GM12875 (cell line): Measurements from ENCODE around the gene C4orf36.

ENCODE experiments used
- H3K4me3 ChIP-seq: one replicate; pipeline ENCODE4 v1.5.1; 2011; ENCODE audit warnings: low read depth, low read length, control low read depth
- CTCF ChIP-seq: IDR thresholded peaks from 2 replicates; pipeline ENCODE4 v1.5.1; 2011; ENCODE audit warnings: low read depth, mild to moderate bottlenecking, control low read depth, inconsistent platforms, low read length, moderate library complexity, borderline replicate concordance; ENCODE audit not compliant: insufficient read depth

C4orf36 gene

GRCh38 chr4:86853209-86853608 is 39.0 kb downstream of the C4orf36 start:
- no peak overlapping the region for H3K4me3 ChIP-seq
- no peak for TF ChIP-seq CTCF

- TF ChIP-seq CTCF = no peak
- H3K4me3 ChIP-seq = no peak within 1 kb of the TSS
Observed at GRCh38 chr4:86848732-86849619, 43.2 kb downstream of the C4orf36 start, which contains the start of gene SLC10A6. Gene SLC10A6 (minus strand): TSS chr4:86849384. CDS start chr4:86849115, 269 bp downstream.

GRCh38 chr4:86848136-86848535 is 44.1 kb downstream of the C4orf36 start:
- no peak overlapping the region for H3K4me3 ChIP-seq
- no peak for TF ChIP-seq CTCF

GRCh38 chr4:86847571-86847970 is 44.7 kb downstream of the C4orf36 start:
- no peak overlapping the region for H3K4me3 ChIP-seq
- TF ChIP-seq CTCF = no peak

- no peak for TF ChIP-seq CTCF
- no peak overlapping the region for H3K4me3 ChIP-seq
Observed at GRCh38 chr4:86846921-86847320, 45.3 kb downstream of the C4orf36 start.

GRCh38 chr4:86845593-86845992 is 46.6 kb downstream of the C4orf36 start:
- no peak for TF ChIP-seq CTCF
- no peak overlapping the region for H3K4me3 ChIP-seq

GRCh38 chr4:86841309-86841708 is 50.9 kb downstream of the C4orf36 start:
- no peak overlapping the region for H3K4me3 ChIP-seq
- no peak for TF ChIP-seq CTCF
